ENCODE results near the gene FAM47A.

Gene FAM47A

GRCh38 chrX:34132028-34132427 is at the start of gene FAM47A:
TSS of gene FAM47A (minus strand) at chrX:34132314. CDS start at chrX:34132278, 36 bp downstream.
- no peak for TF ChIP-seq JUND (IDR thresholded peaks at IDR 0.05; ENCODE audit: low read depth)
- in situ Hi-C loops (cut with HindIII; ENCODE audit: low pct_unique_long_range_greater_than_20kb, low sequenced_read_pairs), result no loop called here
- DNase-seq (ENCODE audit: low read depth in 1 of 2, low spot score in 1 of 2), result no peak

GRCh38 chrX:34147345-34147744 is 15.2 kb upstream of the FAM47A start:
- in situ Hi-C loops (cut with HindIII; ENCODE audit: low pct_unique_long_range_greater_than_20kb, low sequenced_read_pairs), result no loop called here
- no peak for TF ChIP-seq JUND (IDR thresholded peaks at IDR 0.05; ENCODE audit: low read depth)
- DNase-seq (ENCODE audit: low read depth in 1 of 2, low spot score in 1 of 2), result no peak

- in situ Hi-C loops (cut with HindIII; ENCODE audit: low pct_unique_long_range_greater_than_20kb, low sequenced_read_pairs), result no loop called here
- TF ChIP-seq JUND (IDR thresholded peaks at IDR 0.05; ENCODE audit: low read depth), result no peak
- DNase-seq (ENCODE audit: low read depth in 1 of 2, low spot score in 1 of 2), result no peak
Observed at GRCh38 chrX:34146906-34147305, 14.8 kb upstream of the FAM47A start.

- no peak for TF ChIP-seq JUND (IDR thresholded peaks at IDR 0.05; ENCODE audit: low read depth)
- DNase-seq (ENCODE audit: low read depth in 1 of 2, low spot score in 1 of 2), result no peak
- in situ Hi-C loops (cut with HindIII; ENCODE audit: low pct_unique_long_range_greater_than_20kb, low sequenced_read_pairs), result no loop called here
Observed at GRCh38 chrX:34144246-34144645, 12.1 kb upstream of the FAM47A start.

GRCh38 chrX:34140816-34141215 is 8.7 kb upstream of the FAM47A start:
- no peak for TF ChIP-seq JUND (IDR thresholded peaks at IDR 0.05; ENCODE audit: low read depth)
- DNase-seq (ENCODE audit: low read depth in 1 of 2, low spot score in 1 of 2), result peak in 1 of 2 experiments; percentile 8
- in situ Hi-C loops (cut with HindIII; ENCODE audit: low pct_unique_long_range_greater_than_20kb, low sequenced_read_pairs), result no loop called here

GRCh38 chrX:34130980-34131744 is 952 bp downstream of the FAM47A start:
- DNase-seq (ENCODE audit: low read depth in 1 of 2, low spot score in 1 of 2), result no peak
- in situ Hi-C loops (cut with HindIII; ENCODE audit: low pct_unique_long_range_greater_than_20kb, low sequenced_read_pairs), result no loop called here
- TF ChIP-seq JUND (IDR thresholded peaks at IDR 0.05; ENCODE audit: low read depth), result no peak

- DNase-seq (ENCODE audit: low read depth in 1 of 2, low spot score in 1 of 2), result no peak
- no peak for TF ChIP-seq JUND (IDR thresholded peaks at IDR 0.05; ENCODE audit: low read depth)
- in situ Hi-C loops (cut with HindIII; ENCODE audit: low pct_unique_long_range_greater_than_20kb, low sequenced_read_pairs), result no loop called here
Observed at GRCh38 chrX:34130501-34130900, 1.6 kb downstream of the FAM47A start.

GRCh38 chrX:34126011-34126410 is 6.1 kb downstream of the FAM47A start:
- TF ChIP-seq JUND (IDR thresholded peaks at IDR 0.05; ENCODE audit: low read depth), result no peak
- in situ Hi-C loops (cut with HindIII; ENCODE audit: low pct_unique_long_range_greater_than_20kb, low sequenced_read_pairs), result no loop called here
- no peak for DNase-seq (ENCODE audit: low read depth in 1 of 2, low spot score in 1 of 2)

- in situ Hi-C loops (cut with HindIII; ENCODE audit: low pct_unique_long_range_greater_than_20kb, low sequenced_read_pairs), result no loop called here
- DNase-seq (ENCODE audit: low read depth in 1 of 2, low spot score in 1 of 2), result no peak
- no peak for TF ChIP-seq JUND (IDR thresholded peaks at IDR 0.05; ENCODE audit: low read depth)
Observed at GRCh38 chrX:34119122-34119521, 13.0 kb downstream of the FAM47A start.

GRCh38 chrX:34112459-34112858 is 19.7 kb downstream of the FAM47A start:
- DNase-seq (ENCODE audit: low read depth in 1 of 2, low spot score in 1 of 2), result no peak
- TF ChIP-seq JUND (IDR thresholded peaks at IDR 0.05; ENCODE audit: low read depth), result no peak
- in situ Hi-C loops (cut with HindIII; ENCODE audit: low pct_unique_long_range_greater_than_20kb, low sequenced_read_pairs), result no loop called here

Measured in T47D (cell line).